Testis (tissue), 3 donors: Measurements from ENCODE around the gene GALNT5. TPM values are rescaled to one million over a fixed set of nuclear protein-coding genes. Genes with fewer than 3 reads are reported as not detected.

Experiments
- DNase-seq: peaks from one replicate; pipeline ENCODE4 v3.0.0-alpha.2; 2019
- H3K27ac ChIP-seq, 2 donors: fragments of 200-600 bp; sonication (generic); one replicate each; pipeline ENCODE4 v1.5.1; 2019
- H3K27me3 ChIP-seq: fragments of 200-600 bp; sonication (generic); one replicate; pipeline ENCODE4 v1.5.1; 2019
- H3K36me3 ChIP-seq: fragments of 200-600 bp; sonication (generic); one replicate; pipeline ENCODE4 v1.5.1; 2017; ENCODE audit warnings: low read depth; ENCODE audit errors: missing control alignments
- H3K4me1 ChIP-seq: fragments of 200-600 bp; sonication (generic); one replicate; pipeline ENCODE4 v1.5.1; 2019
- H3K4me3 ChIP-seq, 2 donors: fragments of 200-600 bp; sonication (generic); one replicate each; pipeline ENCODE4 v1.5.1; 2017 to 2019
- H3K9me3 ChIP-seq: fragments of 200-600 bp; sonication (generic); one replicate; pipeline ENCODE4 v1.5.1; 2017
- CTCF ChIP-seq, 3 experiments: fragments of 450-650 bp in 2 of 3; fragments of 200-600 bp in 1 of 3; sonication (generic) in 1 of 3; IDR thresholded peaks; one replicate each; pipeline ENCODE4 v1.5.1; 2016 to 2019; ENCODE audit warnings: antibody characterized with exemption in 3 of 3, mild to moderate bottlenecking in 2 of 3, moderate library complexity in 1 of 3
- POLR2A ChIP-seq: fragments of 450-650 bp; IDR thresholded peaks from one replicate; pipeline ENCODE4 v1.6.1; 2017; ENCODE audit warnings: antibody characterized with exemption, mild to moderate bottlenecking, moderate library complexity
- WGBS, 2 donors: methylation state at CpG; one replicate each; pipeline ENCODE4 v1.1.5; 2018; 5-methylcytosine and 5-hydroxymethylcytosine counted together
- intact Hi-C: fragments of 100-400 bp; cut with DNase I; formaldehyde crosslinking; loops from one replicate; pipeline ENCODE4 v1.15.1; 2023; ENCODE audit warnings: low total_unique reads
- polyA plus RNA-seq: library from polyadenylated mRNA; stranded (reverse); fragments of 350-450 nt; fragmentation: Illumina TruSeq; extraction: RNeasy Lipid Tissue Mini Kit (QIAGEN cat#74804); gene quantifications from one replicate; pipeline ENCODE4 v1.2.3, GENCODE V29; 2014; ENCODE audit warnings: low read depth, low replicate concordance; ENCODE audit not compliant: insufficient read depth
- total RNA-seq, 2 donors: library from RNA; depleted of rRNA; stranded (reverse); fragments of >200 nt; gene quantifications; one replicate each; pipeline ENCODE4 v1.2.3, GENCODE V29; 2016

GALNT5 gene
- total and polyA plus RNA-seq, 3 donors from 2014 or later = 0.06 to 0.45 (median 0.08) TPM

GRCh38 chr2:157303612-157304011 lies 46.1 kb downstream of the GALNT5 start:
- Histone ChIP-seq H3K4me1 (no peaks in the 10 kb centered on the region), H3K27me3 (no peaks in the 10 kb centered on the region), H3K27ac (no peak overlapping the region), H3K4me3 (no peak overlapping the region), H3K9me3 (no peaks in the 10 kb centered on the region), H3K36me3 (no peaks in the 10 kb centered on the region)
- intact Hi-C loops = no loop called here
- WGBS, 2 donors = 47 to 48% methylated on average over 2 of the region's 2 CpGs
- TF ChIP-seq CTCF (IDR thresholded peaks at IDR 0.05) = no peak
- no peak for TF ChIP-seq POLR2A
- no peak for DNase-seq

- no peak overlapping the region for H3K27ac ChIP-seq
- H3K9me3 ChIP-seq = no peaks in the 10 kb centered on the region
- 38 to 54% methylated on average over 3 of the region's 3 CpGs for WGBS, 2 donors
- no peaks in the 10 kb centered on the region for H3K27me3 ChIP-seq
- no peak overlapping the region for H3K4me3 ChIP-seq
- no peaks in the 10 kb centered on the region for H3K4me1 ChIP-seq
- intact Hi-C loops = no loop called here
- H3K36me3 ChIP-seq = no peaks in the 10 kb centered on the region
- DNase-seq = no peak
- no peak for TF ChIP-seq CTCF (IDR thresholded peaks at IDR 0.05)
- TF ChIP-seq POLR2A = no peak
Measured at GRCh38 chr2:157304811-157305722, 47.6 kb downstream of the GALNT5 start.

GRCh38 chr2:157305723-157306110 lies 48.2 kb downstream of the GALNT5 start:
- no peaks in the 10 kb centered on the region for H3K36me3 ChIP-seq
- TF ChIP-seq CTCF (IDR thresholded peaks at IDR 0.05) (no peak), POLR2A (no peak)
- WGBS, 2 donors = 80 to 83% methylated on average over 4 of the region's 4 CpGs
- no peak overlapping the region for H3K27ac ChIP-seq
- DNase-seq = no peak
- no peaks in the 10 kb centered on the region for H3K9me3 ChIP-seq
- no peaks in the 10 kb centered on the region for H3K4me1 ChIP-seq
- no peaks in the 10 kb centered on the region for H3K27me3 ChIP-seq
- intact Hi-C loops = no loop called here
- no peak overlapping the region for H3K4me3 ChIP-seq

- TF ChIP-seq POLR2A (no peak), CTCF (IDR thresholded peaks at IDR 0.05) (no peak)
- no peak overlapping the region for H3K27ac ChIP-seq
- H3K36me3 ChIP-seq = no peaks in the 10 kb centered on the region
- WGBS, 2 donors = 59 to 68% methylated on average over 1 of the region's 1 CpG
- H3K27me3 ChIP-seq = no peaks in the 10 kb centered on the region
- intact Hi-C loops = no loop called here
- no peak for DNase-seq
- H3K4me3 ChIP-seq = no peak overlapping the region
- H3K4me1 ChIP-seq = no peaks in the 10 kb centered on the region
- no peaks in the 10 kb centered on the region for H3K9me3 ChIP-seq
Measured at GRCh38 chr2:157307021-157307420, 49.5 kb downstream of the GALNT5 start.

- intact Hi-C loops = no loop called here
- no peaks in the 10 kb centered on the region for H3K36me3 ChIP-seq
- no peaks in the 10 kb centered on the region for H3K9me3 ChIP-seq
- TF ChIP-seq CTCF (IDR thresholded peaks at IDR 0.05) (no peak), POLR2A (no peak)
- no peak overlapping the region for H3K27ac ChIP-seq
- 78 to 95% methylated on average over 2 of the region's 2 CpGs for WGBS, 2 donors
- H3K27me3 ChIP-seq = no peaks in the 10 kb centered on the region
- no peak for DNase-seq
- no peak overlapping the region for H3K4me3 ChIP-seq
- H3K4me1 ChIP-seq = no peaks in the 10 kb centered on the region
Measured at GRCh38 chr2:157309878-157310277, 52.4 kb downstream of the GALNT5 start.
